K562 (cell line): ENCODE data around the gene RARRES2. TPM values are rescaled to one million over a fixed set of nuclear protein-coding genes. Genes with fewer than 3 reads are reported as not detected.

Source experiments
- ATAC-seq: fragments of 200-7000 bp; cut with Tn5 transposase; 3 replicates; pipeline ENCODE4 v1.9.1; 2020; ENCODE audit warnings: moderate library complexity
- BruUV-seq: library from RNA; stranded (reverse); fragments of 400-500 nt; replicated peaks from 2 replicates; lab custom pipeline; 2021; lab: Mats Ljungman, UMichigan
- CTCF ChIA-PET: fragments of 300-600 bp; formaldehyde crosslinking; extraction: SDS; loops from one replicate; lab custom pipeline; 2021; ENCODE audit warnings: low intra/inter-chr PET ratio; lab: Yijun Ruan, JAX
- POLR2A ChIA-PET: fragments of 300-600, 350-650 bp; sonication (Branson Sonifier 250); formaldehyde crosslinking; extraction: SDS; loops from one replicate; lab custom pipeline; 2021; ENCODE audit warnings: antibody characterized with exemption, inconsistent platforms; lab: Yijun Ruan, JAX
- DNase-seq, 4 experiments: peaks; one replicate each; pipeline versions ENCODE4 v3.0.0 to v3.0.0-alpha.2; 2011 to 2018; ENCODE audit warnings: low spot score in 3 of 4, mixed read lengths in 3 of 4; ENCODE audit errors: extremely low read depth in 1 of 4
- FAIRE-seq: peaks from 2 replicates; lab custom pipeline; 2011; peaks lifted over from hg19 to GRCh38; lab: Jason Lieb, UNC
- H2AFZ ChIP-seq: 2 replicates; pipeline ENCODE4 v1.6.0; 2011; ENCODE audit warnings: low read depth, low read length, control low read depth, inconsistent platforms
- H3K27ac ChIP-seq: fragments of 200-600 bp; 3 replicates; pipeline ENCODE4 v1.8.0; 2011; ENCODE audit warnings: low read depth, mild to moderate bottlenecking, control low read depth, inconsistent platforms, low read length, moderate library complexity, mixed read lengths; ENCODE audit errors: extremely low read depth
- H3K27me3 ChIP-seq, 2 experiments: fragments of 300-600 bp in 1 of 2; 2 replicates in 1 of 2; 3 replicates in 1 of 2; pipeline versions ENCODE4 v1.6.0 to v1.8.0; 2011; ENCODE audit warnings: inconsistent platforms in 2 of 2, low read length in 2 of 2, mild to moderate bottlenecking in 1 of 2, mixed read lengths in 1 of 2, moderate library complexity in 1 of 2; ENCODE audit not compliant: control insufficient read depth in 2 of 2, insufficient read depth in 2 of 2
- H3K36me3 ChIP-seq: fragments of 300-600 bp; 3 replicates; pipeline ENCODE4 v1.8.0; 2011; ENCODE audit warnings: mild to moderate bottlenecking, low read length, inconsistent platforms; ENCODE audit not compliant: control insufficient read depth, insufficient read depth
- H3K4me1 ChIP-seq, 2 experiments: fragments of 200-600 bp in 1 of 2; replicated peaks in 1 of 2; 2 replicates in 1 of 2; 3 replicates in 1 of 2; pipeline versions ENCODE4 v1.5.1 to v1.8.0; 2011; ENCODE audit warnings: inconsistent platforms in 2 of 2, low read length in 2 of 2, mild to moderate bottlenecking in 1 of 2, mixed read lengths in 1 of 2, moderate library complexity in 1 of 2; ENCODE audit not compliant: control insufficient read depth in 2 of 2, insufficient read depth in 2 of 2
- H3K4me2 ChIP-seq: 2 replicates; pipeline ENCODE4 v1.6.1; 2011; ENCODE audit warnings: low read length, control low read depth, inconsistent platforms, mixed read lengths; ENCODE audit not compliant: insufficient read depth
- H3K4me3 ChIP-seq: fragments of 200-600 bp; sonication (generic), shearing (Covaris generic); 2 replicates; pipeline ENCODE4 v1.5.1; 2016; ENCODE audit warnings: control low read depth, inconsistent platforms
- H3K79me2 ChIP-seq: fragments of 200-600 bp; 3 replicates; pipeline ENCODE4 v1.8.0; 2011; ENCODE audit warnings: low read length, inconsistent platforms; ENCODE audit not compliant: control insufficient read depth, insufficient read depth
- H3K9ac ChIP-seq, 2 experiments: 2 replicates each; pipeline versions ENCODE4 v1.6.0 to v1.6.1; 2011; ENCODE audit warnings: low read depth in 2 of 2, low read length in 2 of 2, control low read depth in 1 of 2, inconsistent platforms in 1 of 2, mild to moderate bottlenecking in 1 of 2, mixed read lengths in 1 of 2; ENCODE audit not compliant: insufficient read depth in 1 of 2
- H3K9me1 ChIP-seq: one replicate; pipeline ENCODE4 v1.6.0; 2011; ENCODE audit warnings: inconsistent platforms, mild to moderate bottlenecking, low read length, moderate library complexity; ENCODE audit not compliant: control insufficient read depth, insufficient read depth
- H3K9me3 ChIP-seq: replicated peaks from 2 replicates; pipeline ENCODE4 v1.5.1; 2011; ENCODE audit warnings: low read depth, low read length, inconsistent platforms; ENCODE audit not compliant: control insufficient read depth, insufficient read depth
- H4K20me1 ChIP-seq: replicated peaks from 2 replicates; pipeline ENCODE4 v1.6.1; 2011; ENCODE audit warnings: low read length, inconsistent platforms, mixed read lengths; ENCODE audit not compliant: control insufficient read depth, insufficient read depth
- CCNT2 ChIP-seq: IDR thresholded peaks from 2 replicates; pipeline ENCODE4 v1.6.1; 2011; ENCODE audit warnings: borderline replicate concordance, low read depth, mild to moderate bottlenecking, moderate library complexity, mixed read lengths, low read length; ENCODE audit not compliant: insufficient read length; ENCODE audit errors: extremely low read depth
- CHAMP1 ChIP-seq: fragments of 450-650 bp; IDR thresholded peaks from 2 replicates; pipeline ENCODE4 v1.6.1; 2016; ENCODE audit warnings: mild to moderate bottlenecking
- CHD2 ChIP-seq: IDR thresholded peaks from 2 replicates; pipeline ENCODE4 v1.6.1; 2011; ENCODE audit warnings: low read depth, low read length
- DLX4 ChIP-seq: fragments of 250-450 bp; sonication (Bioruptor Pico); IDR thresholded peaks from 2 replicates; pipeline ENCODE4 v1.6.1; 2021; ENCODE audit warnings: mild to moderate bottlenecking
- HMBOX1 ChIP-seq: sonication (generic); IDR thresholded peaks from 2 replicates; pipeline ENCODE4 v1.6.1; 2016
- MAFF ChIP-seq: IDR thresholded peaks from 2 replicates; pipeline ENCODE4 v1.6.1; 2012; ENCODE audit warnings: low read length, improper control_type of control experiment
- MTA3 ChIP-seq: fragments of 450-650 bp; formaldehyde crosslinking; IDR thresholded peaks from 2 replicates; pipeline ENCODE4 v1.6.1; 2017; ENCODE audit warnings: mild to moderate bottlenecking, borderline replicate concordance
- NFXL1 ChIP-seq: fragments of 450-650 bp; formaldehyde crosslinking; IDR thresholded peaks from 2 replicates; pipeline ENCODE4 v1.4.0; 2021; ENCODE audit warnings: mild to moderate bottlenecking
- PTRF ChIP-seq: fragments of 450-650 bp; IDR thresholded peaks from 2 replicates; pipeline ENCODE4 v1.6.1; 2016; ENCODE audit warnings: mild to moderate bottlenecking, missing genetic modification characterization, missing compliant biosample characterization
- RBFOX2 ChIP-seq: fragments of 200-400 bp; formaldehyde crosslinking; IDR thresholded peaks from 2 replicates; pipeline ENCODE4 v1.6.1; 2017; ENCODE audit warnings: low read depth, mild to moderate bottlenecking, low read length, moderate library complexity
- SIX5 ChIP-seq, 2 experiments: IDR thresholded peaks; 2 replicates each; pipeline ENCODE4 v1.6.1; 2011; ENCODE audit warnings: low read length in 2 of 2, borderline replicate concordance in 1 of 2, low read depth in 1 of 2, mild to moderate bottlenecking in 1 of 2, moderate library complexity in 1 of 2; ENCODE audit not compliant: insufficient read depth in 1 of 2
- SMARCC2 ChIP-seq: fragments of 450-650 bp; IDR thresholded peaks from 2 replicates; pipeline ENCODE4 v1.6.1; 2017; ENCODE audit warnings: antibody characterized with exemption, moderate library complexity, mild to moderate bottlenecking, low read depth
- SNAPC5 ChIP-seq: fragments of 250-450 bp; sonication (Bioruptor Pico); IDR thresholded peaks from 2 replicates; pipeline ENCODE4 v1.8.0; 2021; ENCODE audit warnings: moderate library complexity, mild to moderate bottlenecking, inconsistent platforms
- SRSF3 ChIP-seq: fragments of 200-400 bp; formaldehyde crosslinking; IDR thresholded peaks from 2 replicates; pipeline ENCODE4 v1.6.1; 2016; ENCODE audit warnings: mild to moderate bottlenecking, low read length, moderate library complexity; ENCODE audit not compliant: insufficient read depth
- TGIF2 ChIP-seq: sonication (generic); formaldehyde crosslinking; IDR thresholded peaks from 2 replicates; pipeline ENCODE4 v1.8.1; 2022; ENCODE audit warnings: mild to moderate bottlenecking, missing genetic modification reagents, moderate library complexity
- TRIM28 ChIP-seq: fragments of 450-650 bp; IDR thresholded peaks from 2 replicates; pipeline ENCODE4 v1.6.1; 2017
- ZC3H11A ChIP-seq: IDR thresholded peaks from 2 replicates; pipeline ENCODE4 v1.6.1; 2012; ENCODE audit warnings: low read depth, low read length, improper control_type of control experiment
- ZNF3 ChIP-seq: fragments of 250-450 bp; sonication (Bioruptor Pico); IDR thresholded peaks from 2 replicates; pipeline ENCODE4 v1.5.0; 2021; ENCODE audit warnings: mild to moderate bottlenecking, moderate library complexity
- ZNF551 ChIP-seq: fragments of 250-450 bp; sonication (Bioruptor Pico); IDR thresholded peaks from 2 replicates; pipeline ENCODE4 v1.5.0; 2021; ENCODE audit warnings: mild to moderate bottlenecking, moderate library complexity
- ZNF75A ChIP-seq: fragments of 450-650 bp; formaldehyde crosslinking; IDR thresholded peaks from 2 replicates; pipeline ENCODE4 v1.4.0; 2020; ENCODE audit warnings: mild to moderate bottlenecking
- ZNF778 ChIP-seq: fragments of 450-650 bp; formaldehyde crosslinking; IDR thresholded peaks from 2 replicates; pipeline ENCODE4 v1.4.0; 2020; ENCODE audit warnings: mild to moderate bottlenecking, moderate library complexity
- ZNF780A ChIP-seq: fragments of 250-450 bp; sonication (Bioruptor Pico); IDR thresholded peaks from 2 replicates; pipeline ENCODE4 v1.5.0; 2021; ENCODE audit warnings: mild to moderate bottlenecking
- WGBS: fragments of 100-300 bp; shearing (Covaris generic); methylation state at CpG from one replicate; pipeline ENCODE4 v1.1.6; 2016; ENCODE audit warnings: low coverage, mixed read lengths; ENCODE audit not compliant: insufficient coverage; ENCODE audit errors: missing lambda C conversion rate; 5-methylcytosine and 5-hydroxymethylcytosine counted together
- in situ Hi-C: fragments of 300-500 bp; cut with MboI; formaldehyde crosslinking; loops from 4 replicates; pipeline ENCODE4 v1.15.0; 2018; ENCODE audit warnings: inconsistent platforms, mixed read lengths
- intact Hi-C: fragments of 100-400 bp; cut with micrococcal nuclease; formaldehyde crosslinking; loops from 2 replicates; pipeline ENCODE4 v1.14.2; 2022
- polyA plus RNA-seq, 8 experiments: library from polyadenylated mRNA; depleted of rRNA in 4 of 8; stranded (reverse) in 5 of 8; unstranded in 3 of 8; fragments of >200 nt; fragmentation: Nextera tagmentation in 2 of 8; fragmentation: Illumina TruSeq in 1 of 8; extraction: Ambion mirVana in 2 of 8; extraction: Trizol in 1 of 8; gene quantifications; 2 replicates each; pipeline versions ENCODE4 v1.2.1 to v1.2.3, GENCODE V29; 2011 to 2014; ENCODE audit warnings: inconsistent platforms in 1 of 8, missing spikeins in 1 of 8
- total RNA-seq, 7 experiments: library from RNA; depleted of rRNA in 6 of 7; stranded (reverse); fragments of >200 nt in 6 of 7; fragmentation: Illumina TruSeq in 2 of 7; extraction: Trizol in 2 of 7; gene quantifications; 2 replicates each; pipeline versions ENCODE4 v1.2.1 to v1.2.3, GENCODE V29; 2011 to 2021; ENCODE audit warnings: low replicate concordance in 1 of 7

RARRES2 gene
- total and polyA plus RNA-seq, 9 of the 15 experiments (the other 6 are each of a cell fraction or from before 2014, with no cell fraction given), result 0.11 to 1.7 (median 0.23) TPM; not detected in 6

- Histone ChIP-seq H3K27ac (no peak overlapping the region), H3K4me1 (peaks cover 10 to 36% of the 10 kb centered on the region in 2 experiments; a peak in 4 of 5 replicates)
- TF ChIP-seq MTA3, result 0 out of 2 replicates have a peak, but pooled peaks have one; percentile 30
- no peak for TF ChIP-seq ZNF3 (CRISPR knock-in tag)
- TF ChIP-seq CHD2, result no peak
- TF ChIP-seq ZNF778, result no peak
- TF ChIP-seq TRIM28, result peak; percentile 95
- TF ChIP-seq ZNF75A (CRISPR knock-in tag), result no peak
- TF ChIP-seq SIX5 (IDR thresholded peaks at IDR 0.05; ENCODE audit: borderline replicate concordance in 1 of 2, insufficient read depth in 1 of 2, low read depth in 1 of 2, low read length in 2 of 2), result no peak
- TF ChIP-seq ZC3H11A, result no peak
- TF ChIP-seq ZNF551, result no peak
- no peak for TF ChIP-seq CCNT2
- no peak for TF ChIP-seq MAFF
- no peak for TF ChIP-seq RBFOX2
- no peak for TF ChIP-seq TGIF2 (CRISPR knock-in tag)
- TF ChIP-seq HMBOX1, result peak; percentile 66
- TF ChIP-seq CHAMP1, result 0 out of 2 replicates have a peak, but pooled peaks have one; percentile 13
- TF ChIP-seq SRSF3, result no peak
- no peak for TF ChIP-seq ZNF780A (CRISPR knock-in tag)
- TF ChIP-seq DLX4 (CRISPR knock-in tag), result no peak
- no peak for TF ChIP-seq SNAPC5
- no peak for TF ChIP-seq NFXL1
- no peak for TF ChIP-seq SMARCC2
- no peak for TF ChIP-seq PTRF
Measured at GRCh38 chr7:150307129-150307528, 34.3 kb downstream of the RARRES2 start.

More at GRCh38 chr7:150307129-150307528, 34.3 kb downstream of the RARRES2 start:
- Histone ChIP-seq H4K20me1 (no peaks in the 10 kb centered on the region), H3K9me3 (no peaks in the 10 kb centered on the region), H3K9ac (no peak overlapping the region), H3K4me3 (no peak overlapping the region), H3K27me3 (no peaks in the 10 kb centered on the region), H2AFZ (no peak overlapping the region), H3K4me2 (no peak overlapping the region), H3K9me1 (no peaks in the 10 kb centered on the region), H3K79me2 (peaks cover 9% of the 10 kb centered on the region; the same call in 1 of the 3 replicates), H3K36me3 (no peaks in the 10 kb centered on the region)
- intact Hi-C loops (no loop called here), in situ Hi-C loops (no loop called here)
- DNase-seq (peak in 1 of 4 experiments; percentile 43), ATAC-seq (no peak), FAIRE-seq (no peak)
- BruUV-seq, result no TSS peak
- CTCF ChIA-PET, result no interaction called here
- POLR2A ChIA-PET, result interaction anchor here (0.8 to 1.8 kb wide), 2 partner anchors 15 to 25 kb away, joined by 4 to 7 read pairs; no protein-coding TSS in a partner anchor
- WGBS, result 55% methylated on average over 3 of the region's 3 CpGs
